OCI-LY3 (cell line): ENCODE measurements around the gene ALDH1A3.

Experiments used
- EZH2phosphoT487 ChIP-seq: fragments of 200-600 bp; shearing (Covaris generic); IDR thresholded peaks from 2 replicates; pipeline ENCODE4 v1.6.1; 2018; ENCODE audit warnings: antibody characterized with exemption, mixed run types, low read depth
- TF ChIP-seq, protein P1 (sequence below): fragments of 200-600, 300-600 bp; sonication (generic); IDR thresholded peaks from 2 replicates; pipeline ENCODE4 v1.5.1; 2014; ENCODE audit warnings: antibody characterized with exemption, low read length, low read depth

GRCh38 chr15:100909565-100909964, 29.9 kb downstream of the ALDH1A3 start:
- TF ChIP-seq, protein P1, sequence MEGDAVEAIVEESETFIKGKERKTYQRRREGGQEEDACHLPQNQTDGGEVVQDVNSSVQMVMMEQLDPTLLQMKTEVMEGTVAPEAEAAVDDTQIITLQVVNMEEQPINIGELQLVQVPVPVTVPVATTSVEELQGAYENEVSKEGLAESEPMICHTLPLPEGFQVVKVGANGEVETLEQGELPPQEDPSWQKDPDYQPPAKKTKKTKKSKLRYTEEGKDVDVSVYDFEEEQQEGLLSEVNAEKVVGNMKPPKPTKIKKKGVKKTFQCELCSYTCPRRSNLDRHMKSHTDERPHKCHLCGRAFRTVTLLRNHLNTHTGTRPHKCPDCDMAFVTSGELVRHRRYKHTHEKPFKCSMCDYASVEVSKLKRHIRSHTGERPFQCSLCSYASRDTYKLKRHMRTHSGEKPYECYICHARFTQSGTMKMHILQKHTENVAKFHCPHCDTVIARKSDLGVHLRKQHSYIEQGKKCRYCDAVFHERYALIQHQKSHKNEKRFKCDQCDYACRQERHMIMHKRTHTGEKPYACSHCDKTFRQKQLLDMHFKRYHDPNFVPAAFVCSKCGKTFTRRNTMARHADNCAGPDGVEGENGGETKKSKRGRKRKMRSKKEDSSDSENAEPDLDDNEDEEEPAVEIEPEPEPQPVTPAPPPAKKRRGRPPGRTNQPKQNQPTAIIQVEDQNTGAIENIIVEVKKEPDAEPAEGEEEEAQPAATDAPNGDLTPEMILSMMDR = no peak
- TF ChIP-seq EZH2phosphoT487 = no peak
